IPS-20b (cell line): ENCODE measurements around the gene ELMOD3.
"Not testable (repeated sequence)": the region's sequence is repeated elsewhere in the genome, so short reads cannot be mapped to it uniquely, and the experiment has no call there.

Source experiments
- H3K27ac ChIP-seq: one replicate; pipeline ENCODE4 v1.5.1; 2013; ENCODE audit warnings: low read length
- H3K27me3 ChIP-seq: 2 replicates; pipeline ENCODE4 v1.6.1; 2013; ENCODE audit warnings: mild to moderate bottlenecking, low read length, inconsistent platforms; ENCODE audit not compliant: insufficient read depth
- H3K36me3 ChIP-seq: 2 replicates; pipeline ENCODE4 v1.6.1; 2013; ENCODE audit warnings: low read depth, mild to moderate bottlenecking, inconsistent platforms, low read length, moderate library complexity; ENCODE audit not compliant: insufficient read depth
- H3K4me1 ChIP-seq: 2 replicates; pipeline ENCODE4 v1.6.1; 2013; ENCODE audit warnings: mild to moderate bottlenecking, control low read depth, inconsistent platforms, low read length, moderate library complexity; ENCODE audit not compliant: insufficient read depth
- H3K4me3 ChIP-seq: 2 replicates; pipeline ENCODE4 v1.5.1; 2013; ENCODE audit warnings: mild to moderate bottlenecking, low read length, inconsistent platforms
- H3K9ac ChIP-seq: 2 replicates; pipeline ENCODE4 v1.6.1; 2013; ENCODE audit warnings: low read depth, mild to moderate bottlenecking, inconsistent platforms, low read length, moderate library complexity
- H3K9me3 ChIP-seq: 2 replicates; pipeline ENCODE4 v1.6.1; 2013; ENCODE audit warnings: mild to moderate bottlenecking, low read depth, low read length, inconsistent platforms; ENCODE audit not compliant: insufficient read depth

Gene ELMOD3

DNA sequence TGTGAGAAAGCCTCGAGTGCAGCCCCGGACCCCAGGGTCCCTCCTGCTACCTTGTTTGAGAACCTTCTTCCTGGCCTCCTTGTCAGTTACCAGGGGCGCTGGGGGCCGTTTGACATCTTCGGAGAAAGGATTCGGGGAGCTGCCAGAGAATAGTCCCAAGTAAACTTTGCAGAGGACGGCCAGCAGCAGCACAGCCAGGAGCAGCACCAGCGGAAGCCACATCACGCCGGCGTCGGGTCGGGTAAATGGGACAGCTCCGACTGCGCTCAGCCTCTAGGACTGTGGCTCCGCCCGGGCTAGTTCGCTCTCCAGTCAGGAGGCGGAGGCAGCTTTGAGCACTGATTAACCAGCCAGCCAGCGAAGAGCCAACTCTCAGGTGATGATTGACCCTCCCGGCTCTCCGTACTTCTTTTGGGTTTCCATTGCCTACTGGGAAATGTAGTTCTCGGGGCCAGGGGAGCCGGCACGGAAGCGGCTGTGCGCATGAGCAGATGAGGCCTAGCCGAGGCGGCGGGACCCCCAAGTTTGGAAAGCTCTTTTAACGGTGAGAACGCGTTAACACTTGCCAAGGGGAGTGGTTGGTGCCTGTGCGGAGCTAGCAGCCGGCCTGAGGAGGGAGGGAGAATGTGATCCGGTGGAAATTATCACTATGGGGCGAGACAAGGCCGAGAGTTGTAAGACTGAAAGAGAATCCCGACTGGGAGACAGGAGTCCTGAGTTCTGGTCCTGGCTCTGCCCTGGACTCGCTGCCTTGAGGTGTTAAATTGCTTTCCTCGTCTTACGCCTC, at the start of gene ELMOD3, which contains the start of gene RETSAT:
Gene ELMOD3 (plus strand): TSS at position 484 of the 787 bp plus-strand sequence. CDS start 2,430 bp downstream, outside the sequence.
Gene RETSAT (minus strand): TSS at position 243 of the 787 bp plus-strand sequence. CDS start 21 bp downstream, at position 222.
- peak within 1 kb of the TSS; percentile 93 for H3K9ac ChIP-seq
- no peaks in the 10 kb centered on the region for H3K4me1 ChIP-seq
- no peaks in the 10 kb centered on the region for H3K27me3 ChIP-seq
- H3K27ac ChIP-seq, result peak within 1 kb of the TSS; percentile 69
- peaks cover 25% of the 10 kb centered on the region; the same call in 1 of the 2 replicates for H3K36me3 ChIP-seq
- H3K4me3 ChIP-seq, result peak within 1 kb of the TSS; percentile 99
- H3K9me3 ChIP-seq, result no peaks in the 10 kb centered on the region

DNA sequence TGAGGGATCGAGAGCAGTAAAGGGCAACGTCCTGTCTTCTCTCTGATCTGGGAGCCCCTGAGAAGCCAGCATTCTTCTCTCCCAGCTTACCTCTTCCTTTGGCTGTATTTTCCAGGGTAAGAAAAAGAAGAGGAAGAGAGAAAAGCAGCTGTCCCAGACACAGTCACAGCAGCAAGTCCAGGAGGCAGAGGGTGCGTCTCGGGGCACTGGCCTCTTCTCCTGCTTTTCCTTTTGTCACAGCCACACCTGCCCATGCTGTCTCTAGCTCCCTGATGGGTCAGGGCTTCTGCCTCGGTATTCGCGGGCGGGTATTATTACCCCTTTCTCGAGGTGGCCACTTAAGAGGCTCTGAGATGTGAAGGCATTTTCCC, 47.1 kb upstream of the ELMOD3 start:
- Histone ChIP-seq H3K4me3 (no peak overlapping the region), H3K9ac (no peak overlapping the region), H3K27me3 (no peaks in the 10 kb centered on the region), H3K36me3 (peaks cover 80% of the 10 kb centered on the region), H3K27ac (no peak overlapping the region), H3K4me1 (peaks cover 3% of the 10 kb centered on the region; the same call in 1 of the 2 replicates), H3K9me3 (no peaks in the 10 kb centered on the region)

DNA sequence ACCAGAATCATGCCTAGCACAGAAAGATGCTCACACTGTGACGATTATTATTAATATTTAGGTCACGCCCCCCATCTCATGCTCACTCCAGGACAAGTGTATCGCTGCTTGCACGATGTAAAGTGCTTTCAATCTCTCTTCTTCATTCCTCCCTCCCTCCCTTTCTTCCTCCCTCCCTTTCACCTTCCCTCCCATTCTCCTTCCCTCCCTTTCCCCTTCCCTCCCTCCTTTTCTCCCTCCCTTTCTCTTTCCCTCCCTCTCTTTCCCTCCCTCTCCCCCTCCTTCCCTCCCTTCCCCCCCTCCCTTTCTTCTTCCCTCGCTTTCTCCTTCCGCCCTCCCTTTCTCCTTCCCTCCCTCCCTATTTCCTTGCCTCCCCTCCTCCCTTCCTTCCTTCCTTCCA, 46.4 kb upstream of the ELMOD3 start:
- no peak overlapping the region for H3K4me3 ChIP-seq
- H3K9ac ChIP-seq, result no peak overlapping the region
- peaks cover 73% of the 10 kb centered on the region for H3K36me3 ChIP-seq
- H3K27me3 ChIP-seq, result no peaks in the 10 kb centered on the region
- no peaks in the 10 kb centered on the region for H3K9me3 ChIP-seq
- H3K27ac ChIP-seq, result no peak overlapping the region
- H3K4me1 ChIP-seq, result peaks cover 3% of the 10 kb centered on the region; the same call in 1 of the 2 replicates

DNA sequence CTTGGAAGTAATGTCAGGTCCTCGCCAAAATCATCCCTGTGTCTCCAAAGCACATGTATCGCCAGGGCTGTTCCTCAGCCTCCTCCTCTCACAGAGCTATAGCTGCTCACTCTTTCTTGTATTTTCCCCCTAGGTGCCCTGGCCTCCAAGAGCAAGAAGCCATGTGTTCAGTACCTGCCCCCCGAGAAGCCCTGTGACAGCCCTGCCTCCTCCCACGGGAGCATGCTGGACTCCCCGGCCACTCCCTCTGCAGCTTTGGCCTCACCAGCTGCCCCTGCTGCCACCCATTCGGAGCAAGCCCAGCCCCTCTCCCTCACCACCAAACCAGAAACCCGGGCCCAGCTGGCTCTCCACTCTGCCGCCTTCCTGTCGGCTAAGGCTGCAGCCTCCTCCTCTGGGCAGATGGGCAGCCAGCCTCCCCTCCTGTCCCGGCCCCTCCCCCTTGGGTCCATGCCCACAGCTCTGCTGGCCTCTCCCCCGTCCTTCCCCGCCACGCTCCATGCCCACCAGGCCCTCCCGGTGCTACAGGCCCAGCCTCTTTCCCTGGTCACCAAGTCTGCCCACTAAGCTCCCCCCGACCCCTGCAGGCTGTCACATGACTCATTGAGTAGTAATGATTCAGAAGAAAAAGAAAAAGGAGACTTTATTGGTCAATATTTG, 45.5 kb upstream of the ELMOD3 start:
- Histone ChIP-seq H3K27ac (no peak overlapping the region), H3K36me3 (peaks cover 65% of the 10 kb centered on the region), H3K4me1 (peaks cover 3% of the 10 kb centered on the region; the same call in 1 of the 2 replicates), H3K9me3 (no peaks in the 10 kb centered on the region), H3K4me3 (no peak overlapping the region), H3K27me3 (no peaks in the 10 kb centered on the region), H3K9ac (no peak overlapping the region)

DNA sequence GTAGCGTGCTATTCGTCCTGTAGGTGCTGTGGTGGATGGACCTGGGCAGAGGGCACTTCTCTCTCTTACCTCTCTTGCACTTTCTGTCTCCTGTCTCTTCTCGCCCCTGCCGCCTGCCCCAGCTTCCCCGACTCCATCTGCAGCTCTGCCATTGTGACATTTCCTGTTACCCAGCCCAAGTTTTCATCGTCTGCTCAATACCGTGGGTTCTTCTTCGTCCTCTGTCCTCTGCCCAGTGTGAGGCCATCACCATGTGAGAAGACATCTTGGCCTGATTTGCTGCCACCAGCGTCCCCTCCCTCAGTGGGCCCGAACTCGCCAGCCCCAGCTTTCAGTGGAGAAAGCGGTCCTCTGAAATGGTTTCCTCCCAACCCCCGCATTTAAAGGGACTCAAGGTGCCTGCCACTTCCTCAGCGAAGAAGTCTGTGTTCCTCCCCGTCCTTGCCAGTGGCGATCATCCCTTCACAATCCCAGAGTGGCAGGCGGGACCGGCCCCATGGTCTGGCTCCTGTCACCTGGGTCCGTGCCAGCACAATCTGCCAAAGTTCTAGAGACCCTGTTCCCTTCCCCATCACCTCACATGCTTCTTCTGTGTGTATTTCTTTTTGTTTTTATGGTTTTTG, 44.8 kb upstream of the ELMOD3 start:
- Histone ChIP-seq H3K9me3 (no peaks in the 10 kb centered on the region), H3K4me3 (no peak overlapping the region), H3K27ac (no peak overlapping the region), H3K4me1 (peaks cover 3% of the 10 kb centered on the region; the same call in 1 of the 2 replicates), H3K9ac (no peak overlapping the region), H3K36me3 (peaks cover 57% of the 10 kb centered on the region), H3K27me3 (no peaks in the 10 kb centered on the region)

DNA sequence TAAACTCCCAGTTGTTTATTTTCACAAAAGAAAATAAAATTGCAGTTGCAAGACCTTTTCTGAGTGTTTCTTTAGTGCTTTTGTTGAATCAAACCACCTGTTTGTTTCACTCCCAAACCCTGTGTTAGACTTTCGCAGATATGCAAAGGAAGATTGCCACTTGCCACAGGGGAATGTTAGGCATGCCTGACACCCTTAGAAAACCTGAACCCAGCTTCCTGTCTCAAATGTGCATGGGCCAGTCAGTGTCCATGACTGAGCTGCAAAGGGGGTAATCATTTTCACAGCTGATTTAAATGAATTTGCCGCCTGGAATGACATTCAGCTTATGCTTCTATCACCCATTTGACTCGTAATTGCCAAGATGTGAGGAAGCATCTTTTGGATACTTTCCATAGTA, 44.2 kb upstream of the ELMOD3 start:
- no peak overlapping the region for H3K27ac ChIP-seq
- H3K4me1 ChIP-seq, result peaks cover 3% of the 10 kb centered on the region; the same call in 1 of the 2 replicates
- H3K9me3 ChIP-seq, result no peaks in the 10 kb centered on the region
- no peaks in the 10 kb centered on the region for H3K27me3 ChIP-seq
- no peak overlapping the region for H3K4me3 ChIP-seq
- peaks cover 52% of the 10 kb centered on the region for H3K36me3 ChIP-seq
- no peak overlapping the region for H3K9ac ChIP-seq

DNA sequence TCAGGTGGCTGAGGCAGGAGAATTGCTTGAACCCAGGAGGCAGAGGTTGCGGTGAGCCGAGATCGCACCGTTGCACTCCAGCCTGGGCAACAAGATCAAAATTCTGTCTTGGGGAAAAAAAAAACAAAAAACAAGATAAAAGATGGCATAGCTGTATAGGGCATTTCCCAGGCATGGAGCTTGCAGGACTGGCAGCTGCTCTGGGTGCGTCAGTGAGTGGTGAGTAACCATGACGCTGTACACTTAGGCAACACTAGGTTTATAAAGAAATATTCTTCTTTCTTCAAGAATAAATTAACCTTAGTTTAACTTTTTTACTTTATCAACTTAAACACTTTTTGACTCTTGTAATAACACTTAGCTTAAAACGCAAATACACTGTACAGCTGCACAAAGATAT, 42.2 kb upstream of the ELMOD3 start:
- H3K9ac ChIP-seq, result no peak overlapping the region
- peaks cover 44% of the 10 kb centered on the region for H3K36me3 ChIP-seq
- no peaks in the 10 kb centered on the region for H3K27me3 ChIP-seq
- peaks cover 3% of the 10 kb centered on the region; the same call in 1 of the 2 replicates for H3K4me1 ChIP-seq
- H3K27ac ChIP-seq, result no peak overlapping the region
- H3K4me3 ChIP-seq, result no peak overlapping the region
- no peaks in the 10 kb centered on the region for H3K9me3 ChIP-seq

DNA sequence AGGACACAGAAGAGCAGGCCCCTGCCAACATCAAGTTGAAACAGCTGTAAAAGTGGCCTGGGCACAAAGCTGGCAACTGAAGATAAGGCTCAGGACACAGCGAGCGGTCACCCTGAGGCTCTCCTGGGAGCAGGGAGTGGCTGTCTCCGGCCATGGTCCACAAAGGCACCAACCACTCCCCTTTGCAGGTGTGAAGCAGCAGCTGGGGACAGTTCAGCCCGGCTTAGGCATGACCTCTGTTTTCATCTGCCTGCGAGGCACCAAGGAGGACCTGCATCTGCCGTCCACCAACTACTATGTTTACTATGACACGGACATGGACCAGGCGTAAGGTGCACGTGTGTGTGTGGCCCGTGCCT, 39.7 kb upstream of the ELMOD3 start:
- H3K27ac ChIP-seq, result no peak overlapping the region
- H3K4me1 ChIP-seq, result no peaks in the 10 kb centered on the region; the same call in 1 of the 2 replicates
- no peaks in the 10 kb centered on the region for H3K27me3 ChIP-seq
- H3K36me3 ChIP-seq, result peaks cover 39% of the 10 kb centered on the region
- H3K9ac ChIP-seq, result no peak overlapping the region
- H3K9me3 ChIP-seq, result no peaks in the 10 kb centered on the region
- no peak overlapping the region for H3K4me3 ChIP-seq

DNA sequence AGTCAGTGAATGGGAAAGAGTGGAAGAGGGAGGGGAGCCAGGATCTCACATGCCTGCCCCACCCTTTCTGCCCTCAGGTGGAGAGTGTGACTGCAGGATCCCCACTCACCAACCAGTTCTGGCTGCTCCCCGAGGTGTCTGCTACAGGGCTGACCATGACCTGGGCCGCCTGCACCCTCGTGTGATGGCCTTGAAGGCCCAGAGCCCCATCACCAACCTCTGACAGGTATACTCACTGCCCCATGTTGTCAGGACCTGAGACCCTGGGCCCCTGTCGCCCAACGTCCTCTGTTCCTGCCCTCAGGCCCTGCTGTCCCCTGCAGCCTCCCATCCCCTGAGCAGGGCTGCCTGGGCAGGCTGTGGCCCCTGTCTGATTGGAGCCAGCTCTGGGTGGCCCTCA, 38.6 kb upstream of the ELMOD3 start:
- not testable (repeated sequence) for H3K4me1 ChIP-seq, H3K9ac ChIP-seq, H3K9me3 ChIP-seq, H3K27me3 ChIP-seq, H3K27ac ChIP-seq, H3K4me3 ChIP-seq
- H3K36me3 ChIP-seq, result peaks cover 39% of the 10 kb centered on the region

DNA sequence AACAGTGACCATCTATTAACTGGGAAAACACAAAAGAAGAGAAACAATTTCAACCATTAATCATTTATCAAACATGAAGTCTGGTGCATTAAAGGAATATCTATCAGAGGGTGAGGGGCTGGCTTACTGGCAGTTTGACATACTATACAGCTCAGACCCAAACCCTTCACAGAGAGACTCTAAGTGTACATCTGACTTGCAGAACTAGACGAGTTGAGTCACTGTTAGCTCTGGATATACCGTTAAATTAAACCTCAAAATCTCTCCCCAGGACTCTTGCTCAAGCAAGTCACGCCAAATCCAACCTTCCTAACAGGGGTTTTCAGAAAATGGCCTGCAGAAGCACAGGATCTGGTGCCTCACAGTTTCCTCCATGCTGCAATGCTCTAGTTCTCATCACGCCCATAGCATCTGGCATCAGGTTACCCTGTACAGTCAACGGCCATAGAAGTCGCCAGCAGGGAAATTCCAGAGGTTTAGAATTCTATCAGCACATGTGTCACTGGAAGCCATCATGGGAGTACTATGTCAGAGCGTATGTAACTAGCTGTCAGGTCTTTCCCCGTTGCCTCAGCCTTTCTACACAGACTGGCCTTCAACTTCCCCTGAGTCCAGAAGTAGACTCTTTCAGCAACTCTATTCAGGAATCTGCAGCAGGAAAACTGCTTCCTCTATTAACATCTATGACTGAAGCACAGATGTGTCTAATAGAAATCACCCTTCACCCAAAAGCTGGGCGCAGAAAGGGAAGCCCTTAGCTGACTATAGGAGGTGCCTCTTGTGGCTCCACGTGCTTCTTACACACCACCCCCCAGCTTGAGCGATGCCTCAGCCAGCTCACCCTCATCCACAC, 36.1 kb upstream of the ELMOD3 start:
- H3K9ac ChIP-seq, result no peak overlapping the region
- no peaks in the 10 kb centered on the region for H3K4me1 ChIP-seq
- H3K36me3 ChIP-seq, result peaks cover 65% of the 10 kb centered on the region
- no peak overlapping the region for H3K27ac ChIP-seq
- H3K4me3 ChIP-seq, result no peak overlapping the region
- H3K9me3 ChIP-seq, result no peaks in the 10 kb centered on the region
- no peaks in the 10 kb centered on the region for H3K27me3 ChIP-seq

DNA sequence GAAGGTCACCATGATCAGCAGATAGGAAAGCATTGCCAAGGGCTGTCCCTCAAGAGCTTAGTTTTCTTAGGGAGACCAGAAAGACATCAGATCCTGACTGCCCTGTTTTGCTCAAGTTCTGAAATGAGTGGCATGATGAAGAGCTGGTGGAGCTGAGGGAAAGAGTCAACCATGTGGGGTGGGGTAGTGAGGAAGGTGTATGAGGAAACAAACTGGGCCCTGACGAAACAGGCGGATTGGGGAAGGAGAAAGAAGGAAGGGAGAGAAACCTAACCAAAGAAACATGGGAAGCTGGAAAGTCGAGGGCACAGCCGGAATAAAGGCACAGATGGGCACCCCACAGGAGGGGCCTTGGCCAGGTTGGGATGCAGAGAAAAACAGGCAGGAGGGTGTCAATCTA, 34.8 kb upstream of the ELMOD3 start:
- no peaks in the 10 kb centered on the region for H3K4me1 ChIP-seq
- H3K36me3 ChIP-seq, result peaks cover 78% of the 10 kb centered on the region
- no peaks in the 10 kb centered on the region for H3K9me3 ChIP-seq
- no peaks in the 10 kb centered on the region for H3K27me3 ChIP-seq
- no peak overlapping the region for H3K27ac ChIP-seq
- H3K4me3 ChIP-seq, result no peak overlapping the region
- H3K9ac ChIP-seq, result no peak overlapping the region
